Caco-2 (cell line): ENCODE measurements around the gene SNAP47. TPM values are rescaled to one million over a fixed set of nuclear protein-coding genes. Genes with fewer than 3 reads are reported as not detected.

Source experiments
- BruUV-seq: library from RNA; stranded (reverse); fragments of 400-500 nt; replicated peaks from 2 replicates; lab custom pipeline; 2021; lab: Mats Ljungman, UMichigan
- CTCF ChIA-PET: fragments of 300-600 bp; sonication (Branson Sonifier 250); formaldehyde crosslinking; loops from one replicate; lab custom pipeline; 2022; ENCODE audit warnings: antibody characterized with exemption; lab: Charles Lee
- POLR2A ChIA-PET: fragments of 300-600 bp; sonication (Branson Sonifier 250); formaldehyde crosslinking; loops from one replicate; lab custom pipeline; 2022; ENCODE audit warnings: antibody characterized with exemption; lab: Charles Lee
- DNase-seq, 2 experiments: peaks; one replicate each; pipeline versions ENCODE4 v3.0.0 to v3.0.0-alpha.2; 2020 to 2022
- H3K27me3 ChIP-seq: replicated peaks from 2 replicates; pipeline ENCODE4 v1.6.0; 2011; ENCODE audit warnings: low read length; ENCODE audit not compliant: control insufficient read depth, insufficient read depth
- H3K36me3 ChIP-seq: 2 replicates; pipeline ENCODE4 v1.5.1; 2011; ENCODE audit warnings: low read length; ENCODE audit not compliant: control insufficient read depth, insufficient read depth
- H3K4me1 ChIP-seq: fragments of 250-450 bp; sonication (Bioruptor Pico); 2 replicates; pipeline ENCODE4 v1.5.1; 2020; ENCODE audit warnings: mild to moderate bottlenecking
- H3K4me3 ChIP-seq: 2 replicates; pipeline ENCODE4 v1.5.1; 2011; ENCODE audit warnings: low read depth, mild to moderate bottlenecking, control low read depth, low read length
- H3K9me3 ChIP-seq: fragments of 250-450 bp; sonication (Bioruptor Pico); 2 replicates; pipeline ENCODE4 v1.5.1; 2020; ENCODE audit warnings: mild to moderate bottlenecking, moderate library complexity
- H3K27ac Mint-ChIP-seq: one replicate; pipeline ENCODE4 v1.8.0; 2022; ENCODE audit warnings: mixed read lengths; ENCODE audit not compliant: unreplicated experiment
- H3K27me3 Mint-ChIP-seq: one replicate; pipeline ENCODE4 v1.8.0; 2022; ENCODE audit warnings: mixed read lengths; ENCODE audit not compliant: insufficient read depth, unreplicated experiment
- H3K36me3 Mint-ChIP-seq: one replicate; pipeline ENCODE4 v1.8.0; 2022; ENCODE audit warnings: mild to moderate bottlenecking, mixed read lengths; ENCODE audit not compliant: insufficient read depth, unreplicated experiment
- H3K4me1 Mint-ChIP-seq: one replicate; pipeline ENCODE4 v1.8.0; 2022; ENCODE audit warnings: low read depth, mixed read lengths; ENCODE audit not compliant: unreplicated experiment
- H3K4me3 Mint-ChIP-seq: one replicate; pipeline ENCODE4 v1.8.0; 2022; ENCODE audit warnings: mild to moderate bottlenecking, moderate library complexity, mixed read lengths; ENCODE audit not compliant: unreplicated experiment
- H3K9me3 Mint-ChIP-seq: one replicate; pipeline ENCODE4 v1.8.0; 2022; ENCODE audit warnings: mixed read lengths; ENCODE audit not compliant: unreplicated experiment
- CTCF ChIP-seq, 2 experiments: fragments of 200-600 bp in 1 of 2; IDR thresholded peaks; 1 replicate in 1 of 2; 2 replicates in 1 of 2; pipeline versions ENCODE4 v1.5.1 to v1.8.0; 2011 to 2022; ENCODE audit warnings: antibody characterized with exemption in 1 of 2, control low read depth in 1 of 2, inconsistent platforms in 1 of 2, low read depth in 1 of 2, low read length in 1 of 2, mild to moderate bottlenecking in 1 of 2, moderate library complexity in 1 of 2; ENCODE audit not compliant: insufficient read depth in 1 of 2, severe bottlenecking in 1 of 2, unreplicated experiment in 1 of 2
- intact Hi-C: fragments of 100-400 bp; cut with micrococcal nuclease; formaldehyde crosslinking; loops from one replicate; pipeline ENCODE4 v1.10.0; 2022; ENCODE audit not compliant: unreplicated experiment
- total RNA-seq: library from RNA; stranded (reverse); gene quantifications from 2 replicates; pipeline ENCODE4 v1.2.3, GENCODE V29; 2022

SNAP47 gene
- total RNA-seq, 1 experiment from 2014 or later = 29.1 TPM

GRCh38 chr1:227749916-227750710 is 14.9 kb downstream of the SNAP47 start:
- Mint-ChIP-seq H3K4me3 (no peak overlapping the region), H3K9me3 (no peaks in the 10 kb centered on the region), H3K27ac (no peak overlapping the region), H3K4me1 (no peaks in the 10 kb centered on the region), H3K27me3 (no peaks in the 10 kb centered on the region), H3K36me3 (peaks cover 14% of the 10 kb centered on the region)
- no TSS peak for BruUV-seq
- Histone ChIP-seq H3K4me1 (no peaks in the 10 kb centered on the region), H3K9me3 (no peaks in the 10 kb centered on the region), H3K27me3 (no peaks in the 10 kb centered on the region), H3K36me3 (peaks cover 3% of the 10 kb centered on the region), H3K4me3 (no peak overlapping the region)
- ChIA-PET POLR2A (no interaction called here), CTCF (no interaction called here)
- no peak for TF ChIP-seq CTCF (IDR thresholded peaks at IDR 0.05; ENCODE audit: insufficient read depth in 1 of 2, low read depth in 1 of 2, low read length in 1 of 2, severe bottlenecking in 1 of 2, unreplicated experiment in 1 of 2)
- intact Hi-C loops = no loop called here
- no peak for DNase-seq

DNA sequence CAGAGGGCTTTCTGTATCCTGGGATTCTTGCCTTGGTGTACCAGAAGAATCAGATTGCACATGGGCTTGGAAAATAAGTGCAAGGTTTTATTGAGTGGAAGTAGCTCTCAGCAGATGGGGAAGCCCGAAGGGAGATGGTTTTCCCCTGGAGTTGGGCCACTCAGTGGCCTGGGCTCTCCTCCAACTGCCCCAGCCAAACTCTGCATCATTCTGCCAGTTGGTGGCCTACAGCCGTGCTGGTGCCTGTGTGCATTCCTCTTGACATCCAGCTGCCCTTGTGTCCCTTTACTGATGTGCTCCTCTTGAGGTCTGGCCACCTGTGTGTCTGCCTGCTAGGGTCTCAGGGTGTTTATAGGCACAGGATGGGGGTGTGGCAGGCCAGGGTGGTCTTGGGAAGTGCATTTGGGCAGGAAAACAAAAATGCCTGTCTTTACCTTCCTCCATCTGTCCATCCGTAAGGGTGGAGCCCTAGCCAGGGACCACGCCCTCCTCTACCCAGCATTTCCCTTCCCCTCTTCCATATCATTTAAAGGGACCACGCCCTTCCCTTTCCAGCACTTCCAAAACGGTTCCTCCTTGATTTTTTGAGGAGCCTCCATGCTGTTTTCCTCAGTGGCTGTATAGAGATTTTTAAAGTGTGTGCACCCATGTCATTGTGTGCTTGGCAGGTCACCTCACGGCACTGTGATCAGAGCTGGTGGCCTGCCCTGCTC is 18.9 kb downstream of the SNAP47 start:
- Mint-ChIP-seq H3K9me3 (no peaks in the 10 kb centered on the region), H3K4me1 (no peaks in the 10 kb centered on the region), H3K36me3 (peaks cover 14% of the 10 kb centered on the region), H3K4me3 (no peak overlapping the region), H3K27me3 (no peaks in the 10 kb centered on the region), H3K27ac (no peak overlapping the region)
- no peak for DNase-seq
- POLR2A ChIA-PET = no interaction called here
- H3K4me3 ChIP-seq = no peak overlapping the region
- no peaks in the 10 kb centered on the region for H3K27me3 ChIP-seq
- no TSS peak for BruUV-seq
- CTCF ChIA-PET = no interaction called here
- H3K4me1 ChIP-seq = no peaks in the 10 kb centered on the region
- H3K36me3 ChIP-seq = peaks cover 2% of the 10 kb centered on the region; the same call in 1 of the 2 replicates
- no peaks in the 10 kb centered on the region for H3K9me3 ChIP-seq
- no peak for TF ChIP-seq CTCF (IDR thresholded peaks at IDR 0.05; ENCODE audit: insufficient read depth in 1 of 2, low read depth in 1 of 2, low read length in 1 of 2, severe bottlenecking in 1 of 2, unreplicated experiment in 1 of 2)
- intact Hi-C loops = no loop called here

DNA sequence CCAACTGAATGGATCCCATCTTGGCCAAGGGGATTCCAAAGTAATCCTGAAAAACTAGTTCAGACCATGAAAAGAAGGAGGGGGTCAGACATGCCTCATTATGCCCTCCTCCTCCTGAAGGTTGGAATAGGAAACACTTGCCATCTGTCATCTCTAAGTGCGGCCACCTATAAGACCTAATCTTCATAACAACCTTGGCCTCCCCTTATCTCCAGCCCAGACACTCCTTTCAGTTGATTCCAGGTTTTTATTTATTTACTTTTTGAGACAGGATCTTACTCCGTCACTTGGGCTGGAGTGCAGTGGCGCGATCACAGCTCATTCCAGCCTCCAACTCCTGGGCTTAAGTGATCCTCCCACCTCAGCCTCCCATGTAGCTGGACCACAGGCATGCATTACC is 19.7 kb downstream of the SNAP47 start:
- ChIA-PET CTCF (no interaction called here), POLR2A (no interaction called here)
- no peaks in the 10 kb centered on the region for H3K4me1 Mint-ChIP-seq
- H3K4me3 Mint-ChIP-seq = no peak overlapping the region
- H3K27me3 Mint-ChIP-seq = no peaks in the 10 kb centered on the region
- no peaks in the 10 kb centered on the region for H3K9me3 Mint-ChIP-seq
- intact Hi-C loops = no loop called here
- peaks cover 2% of the 10 kb centered on the region; the same call in 1 of the 2 replicates for H3K36me3 ChIP-seq
- DNase-seq = no peak
- H3K4me3 ChIP-seq = no peak overlapping the region
- H3K27me3 ChIP-seq = no peaks in the 10 kb centered on the region
- peaks cover 17% of the 10 kb centered on the region for H3K36me3 Mint-ChIP-seq
- no peaks in the 10 kb centered on the region for H3K9me3 ChIP-seq
- no peak overlapping the region for H3K27ac Mint-ChIP-seq
- TF ChIP-seq CTCF (IDR thresholded peaks at IDR 0.05; ENCODE audit: insufficient read depth in 1 of 2, low read depth in 1 of 2, low read length in 1 of 2, severe bottlenecking in 1 of 2, unreplicated experiment in 1 of 2) = no peak
- H3K4me1 ChIP-seq = no peaks in the 10 kb centered on the region
- no TSS peak for BruUV-seq
